Right forelimb (tissue), 1 donor: ENCODE results near the gene DOK6.

ENCODE experiments used
- DNase-seq: peaks from one replicate; pipeline ENCODE4 v3.0.0-alpha.2; 2018

DOK6 gene

DNA sequence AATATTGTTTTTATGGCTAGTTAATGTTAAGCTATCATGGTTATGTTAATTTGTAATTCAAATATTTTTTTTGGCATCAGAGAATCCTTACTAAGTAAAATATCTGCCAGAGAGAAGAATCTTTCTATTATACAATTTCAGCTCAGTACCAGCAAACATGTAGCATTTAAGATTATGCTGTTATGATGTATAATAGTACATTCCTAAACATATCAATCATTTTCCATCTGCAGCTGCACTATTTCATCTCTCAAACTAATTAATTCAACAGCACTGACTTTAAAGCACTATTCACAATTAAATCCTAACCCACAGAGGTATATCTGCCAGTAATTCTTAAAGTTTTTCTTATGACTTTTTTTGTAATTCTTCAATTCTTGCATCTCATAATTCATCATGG lies 296.4 kb downstream of the DOK6 start:
- no peak for DNase-seq

DNA sequence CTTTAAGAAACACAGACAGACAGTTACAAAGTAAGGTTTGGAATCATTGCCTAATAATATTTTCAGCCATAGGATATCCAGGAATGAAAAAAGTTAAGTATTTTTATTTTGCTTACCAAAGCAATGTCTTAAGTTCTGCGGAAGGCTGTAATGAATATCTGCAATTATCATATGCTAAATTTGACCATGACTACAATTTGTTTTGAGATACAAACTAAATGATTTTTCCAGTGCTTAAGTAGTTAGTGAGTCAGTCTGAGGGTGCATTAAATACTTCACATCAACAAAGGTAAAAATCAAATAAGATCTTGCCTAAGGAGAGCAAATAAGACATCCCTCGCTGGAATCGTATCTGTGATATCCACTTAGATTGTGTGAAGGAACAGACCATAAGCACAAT lies 297.0 kb downstream of the DOK6 start:
- no peak for DNase-seq

DNA sequence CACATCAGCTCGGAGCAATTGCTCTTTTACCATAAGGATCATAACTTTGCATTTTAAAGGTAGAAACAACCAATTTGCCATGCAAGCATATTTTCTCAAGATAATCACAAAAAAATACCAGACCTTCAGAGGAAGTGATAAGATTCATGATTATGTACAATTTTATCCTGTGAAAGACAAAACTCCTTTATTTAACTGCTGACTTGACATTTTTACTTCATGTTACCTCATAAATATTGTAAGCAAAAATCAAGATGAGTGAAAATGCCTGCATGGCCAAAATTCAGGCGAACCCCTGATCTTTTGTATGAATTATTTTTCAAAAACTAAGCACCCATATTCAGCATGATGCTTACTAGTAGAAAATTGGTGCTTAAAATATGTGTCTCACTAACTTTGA lies 300.6 kb downstream of the DOK6 start:
- no peak for DNase-seq

DNA sequence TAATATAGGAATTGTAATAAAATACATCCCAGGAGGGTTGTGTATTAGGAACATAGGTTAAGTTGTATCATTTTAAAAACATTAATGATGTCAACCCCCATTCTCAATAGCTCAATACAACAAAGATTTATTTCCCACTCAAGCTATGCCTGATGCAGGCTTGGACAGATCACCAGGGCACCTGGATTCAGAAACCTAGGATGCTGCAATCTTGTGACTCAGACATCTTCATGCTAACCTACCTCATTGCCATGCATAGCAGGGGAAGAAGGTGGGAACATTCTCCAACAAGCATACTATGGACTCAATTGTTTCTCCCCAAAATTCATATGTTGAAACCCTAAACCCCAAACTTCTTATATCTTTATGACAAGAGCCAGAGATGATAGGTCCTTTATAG lies 302.8 kb downstream of the DOK6 start:
- DNase-seq, result no peak

DNA sequence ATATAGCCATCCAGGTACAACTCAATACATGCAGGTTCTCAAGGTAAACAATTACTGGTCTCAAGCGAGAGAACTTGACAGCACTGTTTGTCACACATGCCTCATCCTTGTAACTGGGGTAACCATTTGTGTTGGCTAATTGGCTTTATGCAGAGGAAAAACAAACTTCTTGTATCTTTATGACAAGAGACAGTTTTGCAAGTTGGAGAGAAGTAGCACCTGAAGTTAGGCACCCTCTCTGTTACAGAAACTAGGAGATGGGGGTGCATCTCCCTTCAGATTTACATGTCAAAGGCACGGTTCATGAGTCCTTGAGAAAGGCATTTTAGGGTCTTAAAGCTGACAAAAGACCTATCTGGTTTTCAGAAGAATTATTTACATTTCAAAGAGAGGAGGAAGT lies 305.3 kb downstream of the DOK6 start:
- no peak for DNase-seq

DNA sequence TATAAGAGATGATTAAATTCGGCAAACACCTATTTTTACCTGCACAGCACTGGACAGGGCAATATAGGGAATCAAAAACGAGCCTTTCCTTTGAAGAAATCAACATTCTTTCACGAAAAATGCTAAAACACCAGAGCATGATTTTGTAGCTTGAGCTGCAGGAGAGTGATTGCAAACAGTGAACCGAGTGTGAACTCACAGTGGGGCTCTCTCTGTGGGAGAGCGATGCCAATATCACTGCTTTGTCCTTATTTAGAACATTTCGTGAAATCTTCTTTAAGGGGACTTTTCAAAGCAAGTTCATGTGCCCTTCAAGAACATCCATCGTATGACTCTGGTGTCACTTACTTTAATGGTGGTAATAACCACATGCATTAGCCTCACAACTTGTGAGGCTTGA lies 308.2 kb downstream of the DOK6 start:
- DNase-seq, result no peak

DNA sequence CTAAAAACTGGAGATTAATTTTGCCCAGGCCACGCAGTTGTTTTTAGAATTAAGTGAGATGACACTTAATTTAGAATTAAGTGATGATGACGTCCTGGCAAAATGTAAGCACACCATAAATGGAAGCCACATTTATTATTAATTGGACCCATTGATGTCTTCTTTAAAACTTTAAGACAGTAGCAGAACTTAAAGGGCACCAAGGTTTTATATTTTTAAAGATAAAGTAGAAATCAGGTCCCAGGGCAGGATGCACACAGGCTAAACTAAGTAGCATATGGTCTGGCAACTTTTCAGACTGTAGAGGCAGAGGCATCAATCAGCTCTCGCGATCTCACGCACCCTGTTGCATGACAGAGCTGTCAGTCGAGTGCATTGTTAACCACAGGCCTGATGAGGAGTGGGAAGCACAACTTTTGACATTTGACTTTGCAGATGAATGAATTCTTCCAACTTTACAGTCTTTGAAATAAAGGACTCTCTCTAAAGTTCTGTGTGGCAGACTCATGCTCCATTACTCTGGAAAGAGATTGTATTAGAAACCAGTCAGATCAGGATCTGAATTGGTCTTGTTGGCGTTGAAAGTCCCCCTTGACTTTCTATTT lies 314.6 kb downstream of the DOK6 start:
- DNase-seq, result no peak

DNA sequence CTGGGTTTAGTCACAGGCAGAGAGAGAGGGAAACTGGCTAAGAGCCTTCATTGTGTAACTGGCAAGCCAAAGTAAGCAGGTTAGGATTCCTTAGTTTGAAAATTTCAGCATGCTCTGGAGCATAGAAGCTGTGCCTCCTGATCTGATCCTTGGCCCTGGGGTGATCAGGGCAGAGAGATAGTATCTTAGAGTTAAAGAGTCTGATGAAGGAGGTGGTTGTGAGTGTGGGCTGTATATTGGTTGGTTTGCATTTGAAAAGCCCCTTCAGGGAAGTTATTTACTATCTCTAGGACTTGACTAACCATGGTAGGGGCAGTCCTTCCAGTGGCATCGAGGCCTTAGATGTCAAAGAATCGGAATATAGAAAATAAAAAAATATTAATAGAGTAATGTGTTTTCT lies 316.9 kb downstream of the DOK6 start:
- DNase-seq, result no peak

DNA sequence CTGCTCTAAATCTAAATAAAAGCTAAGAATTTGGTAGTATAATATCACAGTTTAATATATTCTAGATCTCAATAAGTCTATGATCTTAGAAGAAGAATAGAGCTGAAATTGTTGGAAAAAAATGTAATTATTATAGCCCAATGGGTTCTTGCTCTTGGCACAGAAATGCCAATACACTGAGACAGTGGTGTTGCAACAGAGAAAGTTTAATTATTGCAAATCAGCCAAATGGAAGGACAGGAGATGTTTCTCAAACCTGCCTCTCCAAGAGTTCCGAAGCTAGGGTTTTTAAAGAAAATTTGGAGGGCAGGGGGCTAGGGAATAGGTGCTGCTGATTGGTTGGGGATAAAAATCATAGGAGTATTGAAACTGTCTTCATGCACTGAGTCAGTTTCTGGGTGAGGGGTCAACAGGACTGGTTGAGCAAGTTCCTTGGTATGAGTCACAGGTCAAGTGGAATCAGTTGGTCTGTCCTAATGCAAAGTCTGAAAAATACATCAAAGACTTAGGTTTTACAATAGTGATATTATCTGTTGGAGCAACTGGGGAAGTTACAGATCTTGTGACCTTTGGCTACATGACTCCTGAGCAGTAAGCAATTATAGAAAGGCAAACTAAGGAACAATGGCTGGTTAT lies 318.3 kb downstream of the DOK6 start:
- DNase-seq, result no peak

DNA sequence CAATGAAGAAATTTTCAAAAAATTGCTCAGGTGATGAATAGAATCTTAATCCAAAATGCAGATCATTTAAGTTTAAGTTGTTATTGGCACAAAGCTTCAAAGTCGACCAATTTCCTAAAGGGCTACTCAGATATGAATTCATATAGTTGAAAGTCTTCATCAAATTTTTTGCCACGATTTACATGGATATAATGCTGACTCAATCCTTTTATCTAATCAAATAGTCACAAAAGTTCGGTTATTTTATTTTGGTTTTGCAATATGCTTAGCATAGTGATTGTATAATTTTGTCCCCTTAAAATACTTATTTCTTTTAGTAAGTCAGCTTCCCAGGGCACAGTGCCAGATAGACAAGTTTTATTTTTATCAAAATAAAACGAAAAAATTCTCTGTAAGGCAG lies 319.7 kb downstream of the DOK6 start:
- no peak for DNase-seq

DNA sequence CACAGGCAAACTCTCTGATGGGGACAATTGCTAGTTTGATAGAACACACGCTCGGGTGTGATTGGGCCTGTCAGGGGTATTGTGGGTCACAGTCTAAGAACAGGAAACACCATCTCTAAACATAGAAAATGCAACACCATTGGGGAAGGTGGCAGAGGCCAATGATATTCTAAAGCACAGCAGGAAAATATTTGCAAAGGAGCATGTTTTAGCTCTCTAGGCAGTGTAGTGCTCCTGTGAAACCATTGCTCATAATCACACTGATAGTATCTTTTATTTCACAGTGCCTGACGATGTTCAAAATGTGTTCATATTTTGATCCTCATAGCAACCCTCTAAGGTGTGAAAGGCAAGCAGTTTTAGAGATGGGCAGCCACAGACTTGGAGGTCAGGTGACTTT lies 322.7 kb downstream of the DOK6 start:
- DNase-seq, result no peak

DNA sequence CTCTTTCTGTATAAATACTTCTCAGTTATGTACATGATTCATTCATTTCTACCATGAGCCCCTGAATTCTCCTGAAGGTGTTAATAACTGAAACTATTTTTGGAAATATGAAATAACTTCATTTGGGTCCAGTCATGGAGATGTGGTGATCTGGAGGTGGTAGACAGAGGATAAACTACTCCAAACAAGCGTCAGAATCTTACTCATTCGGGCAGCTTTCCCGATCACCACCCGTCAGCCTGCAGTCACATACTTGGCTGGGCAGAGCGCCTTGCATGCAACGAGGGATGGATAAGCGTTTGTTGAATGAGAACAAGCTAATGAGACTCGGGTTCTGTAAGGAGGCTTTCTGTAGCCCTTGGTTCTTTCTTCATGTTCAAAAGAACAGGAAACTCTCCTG lies 324.3 kb downstream of the DOK6 start:
- DNase-seq, result no peak

DNA sequence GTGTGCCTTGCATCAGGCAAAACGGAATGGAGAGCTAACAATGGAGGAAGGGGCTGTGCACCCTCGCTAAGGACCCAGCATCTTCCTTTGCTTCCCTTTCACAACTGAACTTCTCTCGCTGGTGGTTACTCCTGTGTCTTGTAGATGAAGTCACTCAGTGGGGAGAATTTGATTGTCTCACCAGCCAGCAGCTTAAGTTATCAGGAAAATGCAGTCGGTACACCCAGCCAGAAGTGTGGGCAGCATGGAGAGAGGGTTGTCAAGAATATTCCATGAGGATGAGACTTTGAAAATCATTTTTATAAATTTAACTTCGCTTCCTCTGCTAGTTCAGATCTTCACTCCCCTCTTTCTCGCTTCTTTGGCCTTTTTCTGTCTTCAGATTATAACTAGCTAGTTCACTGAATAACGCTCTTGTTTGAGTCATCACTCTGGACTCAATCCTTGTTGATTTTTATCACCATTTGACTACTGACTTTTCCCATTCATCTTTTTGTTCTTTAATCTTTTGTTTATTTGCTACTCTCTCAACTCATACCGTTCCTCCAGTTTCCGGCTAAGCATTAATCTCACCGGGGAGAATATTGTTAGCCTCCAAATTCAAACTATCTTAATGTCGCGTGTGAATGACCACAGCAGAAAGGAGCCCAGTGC lies 325.3 kb downstream of the DOK6 start:
- no peak for DNase-seq

DNA sequence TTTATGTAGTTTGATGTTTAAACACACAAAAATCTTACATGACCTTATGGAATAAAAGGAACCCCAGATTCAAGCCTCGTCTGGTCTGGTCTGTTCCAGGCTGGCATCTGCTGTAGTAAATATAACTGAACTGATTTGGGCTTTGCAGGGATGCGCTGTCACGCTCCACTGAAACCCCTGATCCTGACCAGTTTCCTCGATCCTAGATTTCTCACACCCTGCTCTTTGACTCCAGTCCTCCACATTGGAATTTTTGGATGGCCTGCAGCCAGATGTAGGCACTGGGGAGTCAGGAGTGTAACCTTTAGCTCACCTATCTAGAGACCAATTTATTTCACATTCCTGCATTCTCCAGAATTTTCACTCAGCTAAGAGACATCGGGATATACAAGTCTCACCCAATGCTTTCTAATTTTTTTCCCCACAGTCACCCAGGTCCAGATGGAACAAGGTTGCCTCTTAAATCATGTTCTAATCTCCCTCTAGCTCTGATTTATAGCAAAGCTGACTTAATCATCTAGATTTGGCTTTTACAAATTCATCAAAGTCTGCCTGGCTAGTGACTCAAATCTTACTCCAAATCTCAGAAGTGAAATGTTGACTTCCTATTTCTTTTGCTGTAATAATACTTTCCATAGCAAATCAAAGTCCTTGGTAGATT lies 327.4 kb downstream of the DOK6 start:
- DNase-seq, result no peak

DNA sequence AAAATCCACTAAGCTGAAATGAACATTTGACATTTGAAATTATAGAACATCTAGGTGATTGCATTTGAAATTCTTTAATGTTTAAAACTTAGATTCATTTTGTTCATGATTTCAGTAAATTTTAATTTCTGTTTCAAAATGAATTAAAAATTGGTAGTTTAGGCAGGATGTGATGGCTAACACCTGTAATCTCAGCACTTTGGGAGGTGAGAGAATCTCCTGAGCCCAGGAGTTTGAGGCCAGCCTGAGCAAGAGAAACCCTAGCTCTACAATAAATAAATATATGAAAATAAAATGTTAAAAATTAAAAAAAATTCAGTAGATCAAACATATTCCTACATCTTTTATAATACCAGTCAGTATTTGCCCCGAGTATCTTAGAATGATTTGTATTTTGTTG lies 330.0 kb downstream of the DOK6 start:
- no peak for DNase-seq

DNA sequence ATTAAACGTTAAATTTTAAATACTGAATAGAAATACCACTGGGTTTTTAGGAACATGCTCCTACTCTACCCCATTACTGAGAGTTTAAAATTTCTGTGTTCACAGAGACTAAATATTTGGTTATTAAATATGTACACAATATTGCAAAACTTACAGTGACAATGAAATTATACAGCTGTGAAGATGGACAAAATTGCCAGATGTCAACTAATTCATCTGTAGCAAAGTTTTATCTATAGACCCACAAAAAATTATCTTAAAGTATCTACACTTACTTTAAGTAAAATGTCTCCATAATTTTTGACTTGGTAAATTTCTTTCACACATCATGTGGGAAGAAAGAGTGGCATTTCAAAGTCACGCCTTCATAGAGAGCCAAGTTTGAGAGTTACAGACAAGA lies 333.8 kb downstream of the DOK6 start:
- no peak for DNase-seq

DNA sequence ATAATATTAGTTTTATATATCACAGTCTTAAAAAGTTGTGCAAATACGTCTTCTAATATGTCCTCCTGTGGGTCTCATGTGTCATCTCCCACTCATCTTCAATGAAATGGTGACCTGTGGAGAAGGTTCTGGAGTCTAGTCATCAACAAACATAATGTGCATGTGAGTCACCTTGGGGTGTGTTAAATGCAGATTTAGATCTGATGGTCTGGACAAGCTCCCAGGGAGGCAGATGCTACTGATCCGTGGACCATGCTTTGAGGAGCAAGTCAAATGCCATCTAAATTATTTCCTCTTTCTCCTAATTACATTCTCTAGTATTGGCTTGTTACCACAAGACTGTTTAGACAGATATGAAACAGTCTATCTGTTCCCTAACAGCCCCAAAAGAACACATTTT lies 336.0 kb downstream of the DOK6 start:
- DNase-seq, result no peak

DNA sequence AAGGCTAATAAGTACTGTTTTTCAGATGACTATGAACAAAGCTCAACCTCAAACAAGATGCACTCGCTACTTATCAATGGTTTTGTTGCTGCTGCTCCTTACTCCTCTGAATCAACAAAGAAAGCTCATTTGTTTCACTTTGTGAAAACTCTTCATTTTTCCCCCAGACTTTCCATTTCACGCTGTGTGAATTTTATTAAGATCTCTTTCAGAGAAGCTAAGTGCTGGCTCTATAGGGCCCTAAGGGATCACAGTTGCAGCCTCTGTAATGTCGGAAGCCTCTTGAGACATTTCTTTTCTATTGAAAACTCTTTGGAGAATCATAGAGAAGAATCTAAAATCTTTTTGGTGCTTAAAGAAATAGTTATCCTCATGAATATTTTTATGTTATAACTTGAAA lies 337.2 kb downstream of the DOK6 start:
- DNase-seq, result no peak

DNA sequence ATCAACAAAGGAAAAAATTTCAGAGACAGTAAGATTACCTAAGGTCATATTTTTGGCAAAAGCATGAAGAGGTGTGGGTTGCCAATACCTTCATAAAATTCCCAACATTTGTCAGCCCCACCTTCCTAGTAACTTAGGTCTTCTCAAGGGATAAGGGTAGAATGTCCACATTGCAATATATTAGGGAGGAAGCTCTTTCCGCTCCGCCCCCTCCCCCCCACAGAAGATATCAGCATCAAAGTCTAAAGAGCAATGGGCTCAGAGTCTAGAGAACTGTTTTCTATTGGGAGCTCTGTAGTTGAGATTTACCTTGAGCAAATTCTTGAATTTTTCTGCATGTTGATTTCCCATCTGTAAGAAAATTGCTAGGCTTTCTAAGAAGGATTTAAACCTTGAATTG lies 346.7 kb downstream of the DOK6 start:
- no peak for DNase-seq

DNA sequence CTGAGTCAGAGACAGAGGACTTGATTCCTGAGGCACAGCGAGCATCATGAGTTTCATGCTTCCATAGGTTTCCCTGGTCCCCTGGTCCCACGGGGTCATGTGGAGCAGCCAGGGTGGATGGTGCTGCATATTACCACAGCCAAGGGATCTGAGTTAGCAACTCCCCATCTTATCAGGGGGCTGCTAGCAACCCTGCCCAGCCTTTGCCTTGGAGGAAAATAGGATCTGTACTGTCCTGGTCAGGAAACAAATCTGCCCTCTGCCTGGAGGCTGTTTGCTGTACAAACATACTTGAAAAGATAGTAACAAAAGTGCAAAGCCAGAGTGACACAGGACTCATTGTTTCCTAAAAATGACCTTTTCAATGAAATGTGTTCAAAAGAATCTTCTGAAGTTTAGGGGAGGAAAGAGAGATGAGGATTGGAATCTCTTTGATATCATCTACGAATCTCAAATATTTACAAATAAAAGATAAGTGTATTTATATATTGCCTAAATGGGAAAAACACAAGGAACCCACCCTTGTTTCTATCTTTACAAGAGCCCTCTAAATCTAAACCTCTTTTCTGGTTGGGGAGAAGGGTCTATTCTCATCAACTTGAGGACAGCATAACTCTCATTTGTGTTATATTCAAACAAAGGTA lies 352.2 kb downstream of the DOK6 start:
- DNase-seq, result no peak

DNA sequence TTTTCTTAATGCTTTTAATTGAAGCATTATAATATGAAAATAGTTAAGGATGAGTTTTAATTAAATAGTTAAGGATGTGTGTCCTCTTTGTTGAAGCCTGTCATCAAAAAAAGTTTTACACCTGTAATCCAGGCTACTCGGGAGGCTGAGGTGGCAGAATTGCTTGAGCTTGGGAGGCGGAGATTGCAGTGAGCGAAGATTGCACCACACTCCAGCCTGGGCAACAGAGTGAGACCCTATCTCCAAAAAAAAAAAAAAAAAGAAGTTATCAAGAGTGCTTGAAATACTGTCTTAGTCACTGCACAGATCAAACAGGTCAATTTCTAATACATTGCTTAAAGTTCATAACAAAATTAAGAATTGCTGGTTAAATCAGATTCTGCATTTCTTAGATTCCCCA lies 353.4 kb downstream of the DOK6 start:
- no peak for DNase-seq

DNA sequence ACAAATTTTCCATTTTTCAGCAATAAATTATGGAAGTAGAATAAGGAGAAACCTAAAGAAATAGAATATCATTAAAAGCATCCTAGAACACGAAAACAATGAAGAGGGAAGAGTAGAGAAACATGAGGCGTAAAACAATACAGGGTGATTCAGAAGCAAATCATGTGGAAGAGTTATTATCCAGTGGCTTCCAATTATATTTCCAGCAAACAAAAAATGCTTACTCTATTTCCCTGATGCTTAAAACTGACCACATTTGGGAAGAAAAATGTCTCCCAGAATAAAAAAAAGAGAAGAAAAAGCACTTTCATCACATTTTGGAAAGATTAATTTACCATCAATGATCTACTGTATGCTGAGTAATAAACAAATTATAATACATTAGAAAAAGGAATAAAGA lies 354.4 kb downstream of the DOK6 start:
- no peak for DNase-seq

DNA sequence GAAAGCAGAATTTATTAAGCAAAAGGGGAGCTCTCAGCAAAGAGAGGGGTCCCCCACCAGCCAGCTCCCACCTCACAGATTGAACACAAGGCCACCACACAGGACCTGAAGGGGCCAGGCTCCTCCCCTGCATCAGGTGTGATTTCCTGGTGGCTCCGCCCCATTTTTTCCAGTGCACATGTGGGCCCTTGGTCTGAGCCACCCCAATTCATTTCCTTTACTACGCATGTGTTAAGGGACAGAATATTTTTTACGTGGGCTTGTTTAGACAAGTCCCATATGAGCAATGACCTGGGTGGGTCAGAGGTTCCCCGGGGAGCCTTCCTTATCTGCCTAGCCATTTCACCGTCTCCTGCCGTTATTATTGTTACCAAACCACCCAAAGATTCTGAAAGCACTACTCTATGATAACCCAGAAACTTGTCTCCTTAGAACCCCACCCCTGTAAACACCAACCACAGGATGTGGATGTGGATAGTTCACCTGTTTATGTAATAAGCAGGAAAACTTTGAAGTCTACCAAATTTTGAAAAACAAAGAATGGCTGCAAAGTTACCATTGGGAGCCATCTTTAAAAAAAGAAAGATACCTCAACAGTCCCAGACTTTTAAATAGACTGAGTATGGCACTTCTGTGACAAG lies 355.3 kb downstream of the DOK6 start:
- no peak for DNase-seq
